Fibroblast of mammary gland (primary cell): ENCODE data around the gene MAGI2.

Source experiments
- DNase-seq: peaks from one replicate; pipeline ENCODE4 v3.0.0-alpha.2; 2010; ENCODE audit warnings: low read depth
- H3K4me3 ChIP-seq: 2 replicates; pipeline ENCODE4 v1.5.1; 2011; ENCODE audit warnings: low read depth, mild to moderate bottlenecking, low read length, moderate library complexity; ENCODE audit not compliant: control insufficient read depth
- CTCF ChIP-seq: conservative IDR thresholded peaks from 2 replicates; pipeline ENCODE4 v1.5.1; 2011; ENCODE audit warnings: low read depth, low read length, inconsistent platforms; ENCODE audit not compliant: control insufficient read depth, insufficient read depth

The MAGI2 gene

DNA sequence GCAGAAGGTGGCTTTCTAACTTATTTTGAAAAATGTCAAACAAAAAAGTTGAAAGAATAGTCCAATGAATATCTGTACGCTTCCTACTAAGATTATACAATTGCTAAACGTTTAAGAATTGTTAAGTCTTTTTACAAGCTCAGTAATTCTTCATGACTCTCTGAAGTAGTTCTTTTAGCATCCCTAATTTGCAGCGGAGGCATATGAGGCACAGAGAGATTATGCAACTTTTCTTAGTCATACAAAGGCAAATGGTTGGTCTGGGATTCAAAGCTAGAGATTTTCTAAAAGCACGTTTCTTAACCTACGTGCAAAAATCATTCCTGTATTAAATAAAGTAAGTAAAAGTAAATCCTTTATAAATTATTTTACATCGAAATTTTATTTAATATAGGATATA is 254.2 kb downstream of the MAGI2 start:
- TF ChIP-seq CTCF, result no peak
- DNase-seq, result peak; percentile 68
- no peak overlapping the region for H3K4me3 ChIP-seq

DNA sequence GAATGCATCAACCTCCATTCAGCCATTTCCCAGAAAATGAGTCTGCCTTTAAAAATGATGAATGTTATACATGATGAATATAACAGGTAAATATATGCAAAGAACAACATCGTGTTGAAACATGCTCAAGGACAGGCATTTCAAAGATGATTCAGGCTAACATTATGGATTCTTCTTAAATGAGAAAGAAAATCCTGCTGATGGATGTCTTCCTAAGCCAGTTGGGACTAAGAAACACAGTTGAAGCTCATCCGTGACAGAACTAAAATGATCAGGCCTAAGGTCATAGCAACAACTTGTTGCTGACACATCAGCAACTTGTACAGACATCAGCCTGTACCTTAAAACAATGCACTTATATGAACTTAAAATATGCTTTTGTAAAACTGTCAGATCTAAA is 267.9 kb downstream of the MAGI2 start:
- no peak for DNase-seq
- no peak for TF ChIP-seq CTCF
- no peak overlapping the region for H3K4me3 ChIP-seq

DNA sequence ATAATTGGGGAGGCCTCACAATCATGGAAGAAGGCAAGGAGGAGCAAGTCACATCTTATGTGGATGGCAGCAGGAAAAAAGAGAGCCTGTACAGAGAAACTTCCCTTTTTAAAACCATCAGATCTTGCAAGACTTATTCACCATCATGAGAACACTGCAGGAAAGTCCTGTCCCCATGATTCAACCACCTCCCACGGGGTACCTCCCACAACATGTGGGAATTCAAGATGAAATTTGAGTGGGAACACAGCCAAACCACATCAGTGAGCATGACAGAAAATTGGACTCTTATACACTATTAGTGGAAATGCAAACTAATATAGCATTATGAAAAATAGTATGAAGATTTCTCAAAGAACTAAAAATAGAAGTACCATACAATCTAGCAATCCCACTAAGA is 271.2 kb downstream of the MAGI2 start:
- DNase-seq, result peak; percentile 91
- TF ChIP-seq CTCF, result no peak
- H3K4me3 ChIP-seq, result no peak overlapping the region

- DNase-seq, result peak; percentile 42
- no peak for TF ChIP-seq CTCF
- no peak overlapping the region for H3K4me3 ChIP-seq
These were observed 272.9 kb downstream of the MAGI2 start for GRCh38 chr7:79180533-79180932.

DNA sequence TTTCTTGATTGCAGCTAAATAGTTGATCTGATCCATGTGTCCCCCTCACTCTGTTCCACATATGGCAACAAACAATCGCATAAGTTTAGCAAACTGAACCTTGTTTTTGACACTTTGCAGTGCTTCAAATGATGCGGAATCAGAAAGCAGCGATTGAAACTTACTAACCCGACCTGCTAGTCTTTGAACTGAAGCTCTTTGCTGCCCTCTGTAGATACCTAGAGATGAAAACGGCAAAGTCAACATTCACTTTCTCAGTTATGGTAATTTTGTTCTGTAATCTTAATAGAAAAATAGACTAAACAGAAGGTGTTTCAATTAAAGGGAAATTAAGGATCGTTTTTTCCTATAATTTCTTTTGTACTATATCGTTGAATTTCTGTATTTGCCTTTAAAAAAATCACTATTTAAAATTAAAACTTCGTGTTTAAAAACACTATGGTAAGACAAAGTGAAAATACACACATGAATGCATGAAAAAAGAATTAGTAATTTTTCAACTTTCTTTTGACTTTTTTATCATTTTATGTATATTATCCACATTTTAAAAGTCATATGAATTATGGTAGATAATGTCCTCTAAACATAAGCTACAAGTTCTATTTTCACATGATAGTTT is 276.5 kb downstream of the MAGI2 start:
- no peak overlapping the region for H3K4me3 ChIP-seq
- TF ChIP-seq CTCF, result peak; percentile 70
- DNase-seq, result peak; percentile 61

DNA sequence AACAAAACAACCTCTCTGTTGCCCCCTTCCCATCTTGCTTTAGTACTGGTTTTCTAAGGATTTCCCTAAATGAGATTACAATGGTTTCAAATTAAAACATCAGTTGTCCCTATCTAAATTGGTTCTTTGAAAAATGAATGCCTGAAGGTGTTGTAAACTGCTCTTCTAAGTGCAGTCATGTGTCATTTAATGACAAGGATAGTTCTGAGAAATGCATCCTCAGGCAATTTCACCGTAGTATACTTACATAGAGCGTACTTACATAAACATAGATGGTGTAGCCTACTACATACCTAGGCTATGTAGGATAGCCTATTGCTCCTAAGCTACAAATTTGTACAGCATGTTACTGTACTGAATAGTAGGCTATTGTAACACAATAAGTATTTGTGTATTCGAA is 278.1 kb downstream of the MAGI2 start:
- no peak for DNase-seq
- no peak overlapping the region for H3K4me3 ChIP-seq
- TF ChIP-seq CTCF, result no peak

DNA sequence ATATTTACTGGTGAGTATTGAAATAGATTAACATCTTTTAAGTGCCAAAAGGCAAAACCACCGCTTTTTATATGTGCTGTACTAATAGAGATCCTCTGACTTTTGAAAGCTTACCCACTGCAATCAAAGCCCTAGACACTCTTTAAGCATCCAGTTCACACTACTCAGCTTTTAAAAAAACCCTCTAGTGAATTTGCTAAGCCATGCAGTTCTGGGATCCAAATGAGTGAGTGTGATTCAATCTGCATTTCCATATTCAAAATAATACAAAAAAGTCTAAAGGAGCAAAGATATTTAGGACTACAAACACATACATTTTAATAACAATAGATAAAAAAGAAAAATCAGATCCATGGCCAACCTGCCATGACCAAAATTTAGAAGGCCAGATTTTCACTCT is 288.2 kb downstream of the MAGI2 start:
- DNase-seq, result no peak
- TF ChIP-seq CTCF, result no peak
- H3K4me3 ChIP-seq, result no peak overlapping the region
